ENCODE measurements around the gene MDFIC.

The MDFIC gene

GRCh38 chr7:114997487-114998404 lies 75.9 kb downstream of the MDFIC start:
- no peak for DNase-seq (ENCODE audit: low read depth in 2 of 2)

- no peak for DNase-seq (ENCODE audit: low read depth in 2 of 2)
Observed at GRCh38 chr7:115004121-115004520, 82.2 kb downstream of the MDFIC start.

DNA sequence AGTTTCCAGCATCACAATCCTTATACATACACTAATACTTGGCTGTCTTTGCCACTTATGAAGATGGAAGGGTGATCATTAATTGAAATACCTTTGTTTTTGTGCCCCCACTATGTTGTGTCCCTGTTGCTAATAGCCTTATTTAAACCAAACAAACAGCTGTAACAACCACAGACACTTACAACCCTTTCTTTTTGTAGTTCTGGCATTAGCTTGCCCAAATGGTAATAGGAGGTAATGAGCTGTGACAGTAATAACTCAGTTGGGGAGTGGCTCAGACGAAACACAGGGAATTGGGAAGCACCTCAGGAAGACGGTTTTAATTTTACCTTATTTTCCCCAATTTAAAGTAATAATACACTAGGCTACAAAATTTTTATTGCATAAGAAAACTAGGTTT lies 83.4 kb downstream of the MDFIC start:
- DNase-seq (ENCODE audit: low read depth in 2 of 2): no peak

GRCh38 chr7:115005953-115006352 lies 84.1 kb downstream of the MDFIC start:
- DNase-seq (ENCODE audit: low read depth in 2 of 2): no peak

GRCh38 chr7:115007751-115008150 lies 85.9 kb downstream of the MDFIC start:
- no peak for DNase-seq (ENCODE audit: low read depth in 2 of 2)

DNA sequence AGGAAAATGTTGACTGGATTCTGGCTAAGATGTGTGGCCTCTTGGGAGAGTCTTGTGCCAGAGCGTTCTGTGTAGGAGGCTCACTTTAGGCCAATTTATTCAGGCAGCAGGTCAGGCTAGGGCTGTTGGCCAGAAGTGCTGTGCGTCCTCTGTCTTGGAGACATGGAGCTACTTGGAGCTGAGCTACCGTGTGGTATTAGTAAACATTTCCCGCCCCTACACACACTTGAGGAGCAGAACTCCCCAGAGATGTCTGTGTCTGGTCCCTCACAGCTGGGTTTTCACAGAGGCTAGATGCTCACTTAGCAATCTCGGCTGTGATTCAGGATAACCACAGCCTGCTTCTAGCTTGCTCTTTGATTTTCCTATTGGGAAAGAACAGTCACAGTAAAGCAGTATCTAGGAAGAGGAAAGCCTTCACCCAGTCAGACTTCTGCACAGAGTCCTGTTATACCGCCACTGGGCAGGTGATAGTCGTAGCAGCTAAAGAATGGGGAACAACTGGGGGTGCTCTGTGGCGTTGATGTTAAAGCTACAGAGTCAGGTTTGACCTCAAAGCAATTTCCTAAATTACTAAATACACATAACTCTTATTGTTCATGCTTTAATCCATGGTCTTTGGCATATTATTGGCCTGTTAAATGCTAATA lies 86.7 kb downstream of the MDFIC start:
- peak in 1 of 2 experiments; percentile 20 for DNase-seq (ENCODE audit: low read depth in 2 of 2)

DNA sequence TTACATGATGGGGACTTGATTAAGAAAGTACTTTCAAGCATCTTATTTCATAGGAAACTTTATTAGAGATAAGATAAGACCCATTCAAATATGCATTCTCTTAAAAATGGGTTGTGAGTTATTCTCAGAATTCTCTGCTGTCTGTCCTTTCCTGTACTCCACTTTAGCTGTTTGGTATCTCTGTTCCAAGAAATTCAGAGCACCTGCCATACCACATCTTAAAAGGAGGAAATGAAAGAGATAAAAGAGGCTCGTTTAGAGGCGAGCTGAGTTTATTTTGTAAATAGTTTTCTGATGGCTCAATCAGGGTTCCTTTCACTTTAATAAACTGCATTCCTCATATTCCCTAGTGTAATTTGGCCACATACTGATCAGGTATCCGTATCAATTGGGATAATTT lies 87.2 kb downstream of the MDFIC start:
- DNase-seq (ENCODE audit: low read depth in 2 of 2): no peak

DNA sequence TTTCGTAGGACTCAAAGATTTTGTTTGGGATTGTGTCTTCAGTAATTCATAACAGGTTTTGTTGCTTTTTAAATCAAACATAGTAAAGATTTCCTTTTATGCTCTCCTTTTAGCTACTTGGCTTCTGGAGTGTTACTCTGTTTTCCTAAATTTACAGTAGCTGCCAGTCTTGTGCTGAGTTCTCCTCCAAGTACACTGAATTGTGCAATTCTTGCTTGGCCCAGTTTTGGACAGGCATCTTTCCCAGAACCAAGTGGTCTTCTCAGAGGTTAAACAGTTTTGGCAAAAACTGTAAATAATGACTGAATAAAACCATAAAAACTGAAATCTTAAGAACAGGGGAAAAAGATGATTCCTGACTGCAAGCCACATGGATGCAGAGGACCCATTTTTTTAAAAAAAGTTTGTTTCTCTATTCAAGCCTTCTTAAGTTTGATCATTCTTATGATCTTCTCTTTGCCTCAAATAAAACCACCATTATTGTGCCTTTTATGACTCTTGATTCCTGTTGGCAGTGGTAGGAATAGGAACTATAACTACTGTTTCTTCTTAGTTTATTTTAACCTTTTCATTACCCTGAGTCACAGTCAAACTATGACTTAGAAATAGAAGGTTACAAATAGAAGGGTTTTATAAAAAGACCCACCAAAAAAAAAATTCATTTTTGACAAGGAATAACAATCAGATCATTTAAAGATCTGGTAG lies 88.0 kb downstream of the MDFIC start:
- peak in 1 of 2 experiments; percentile 25 for DNase-seq (ENCODE audit: low read depth in 2 of 2)

DNA sequence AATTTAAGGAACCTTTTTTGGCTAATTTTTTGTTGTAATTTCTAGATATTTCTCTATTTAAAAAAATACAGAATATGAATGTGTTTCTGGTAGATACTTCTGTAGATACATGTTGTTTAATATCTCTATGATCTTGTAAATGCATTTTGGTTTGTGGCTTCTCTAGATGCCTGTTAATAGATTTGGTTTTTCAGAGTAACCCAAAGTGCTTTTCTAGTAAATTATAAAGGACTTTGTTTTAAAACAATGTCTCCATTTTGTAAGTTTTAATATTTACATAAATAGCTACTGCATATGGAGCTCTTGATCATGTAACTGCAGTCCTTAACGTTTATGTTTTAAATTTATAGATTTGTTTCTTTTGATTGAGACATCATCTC lies 88.5 kb downstream of the MDFIC start:
- DNase-seq (ENCODE audit: low read depth in 2 of 2): no peak

- no peak for DNase-seq (ENCODE audit: low read depth in 2 of 2)
Observed at GRCh38 chr7:115013886-115014285, 92.0 kb downstream of the MDFIC start.

DNA sequence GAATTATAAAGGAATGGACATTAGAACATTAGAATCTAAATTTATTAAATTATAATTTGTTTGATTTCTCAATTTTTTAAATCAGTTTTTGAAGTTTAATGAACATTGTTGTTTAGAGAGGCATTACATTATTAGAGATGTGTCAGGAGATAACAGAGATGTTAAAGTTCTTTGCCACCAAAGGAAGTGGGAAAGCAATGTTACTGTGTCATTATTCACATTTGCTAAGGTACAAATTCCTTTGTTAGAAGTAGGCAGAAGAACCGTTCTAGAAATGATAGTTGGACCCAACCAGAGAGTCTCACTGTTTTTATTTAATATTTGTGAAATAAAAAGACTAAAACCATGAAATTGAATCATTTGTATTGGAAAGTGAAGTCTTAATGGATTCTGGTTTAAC lies 92.9 kb downstream of the MDFIC start:
- DNase-seq (ENCODE audit: low read depth in 2 of 2): no peak

- peak; percentile 30 to 32 for DNase-seq (ENCODE audit: low read depth in 2 of 2)
Observed at GRCh38 chr7:115015619-115016018, 93.7 kb downstream of the MDFIC start.

DNA sequence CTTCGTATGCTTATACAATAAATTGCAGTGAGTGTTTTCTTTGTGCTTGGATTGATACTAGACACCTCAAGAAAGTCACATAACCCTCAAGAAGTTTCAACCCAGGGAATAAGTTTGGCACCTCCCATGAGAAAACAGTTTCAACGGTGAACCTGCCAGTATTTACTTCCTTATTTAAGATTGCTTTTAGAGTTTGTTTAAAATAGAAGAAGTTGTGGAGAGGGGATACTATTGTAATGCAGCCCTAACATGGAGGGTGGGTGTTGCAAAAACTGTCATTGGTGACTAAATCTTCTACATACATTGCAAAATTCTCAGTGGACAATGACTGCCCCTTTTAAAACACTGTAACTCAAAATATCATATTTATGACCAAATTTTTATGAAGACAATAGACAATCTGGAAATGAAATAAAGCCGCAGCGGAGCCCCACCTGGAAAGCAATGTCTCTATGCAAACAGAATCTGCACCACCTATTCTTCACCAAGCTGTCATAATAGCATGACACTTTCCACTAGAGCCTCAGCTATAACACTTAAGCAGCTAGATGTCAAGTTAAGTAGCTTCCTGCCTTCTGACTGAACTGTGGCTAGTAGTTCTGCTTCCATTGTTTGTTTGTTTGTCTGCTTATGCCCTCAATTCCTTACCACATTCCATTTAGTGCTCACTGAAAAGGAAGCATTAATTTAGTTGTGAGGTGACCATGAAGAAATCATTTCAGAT lies 98.2 kb downstream of the MDFIC start:
- no peak for DNase-seq (ENCODE audit: low read depth in 2 of 2)

GRCh38 chr7:115023219-115023618 lies 101.3 kb downstream of the MDFIC start:
- no peak for DNase-seq (ENCODE audit: low read depth in 2 of 2)

DNA sequence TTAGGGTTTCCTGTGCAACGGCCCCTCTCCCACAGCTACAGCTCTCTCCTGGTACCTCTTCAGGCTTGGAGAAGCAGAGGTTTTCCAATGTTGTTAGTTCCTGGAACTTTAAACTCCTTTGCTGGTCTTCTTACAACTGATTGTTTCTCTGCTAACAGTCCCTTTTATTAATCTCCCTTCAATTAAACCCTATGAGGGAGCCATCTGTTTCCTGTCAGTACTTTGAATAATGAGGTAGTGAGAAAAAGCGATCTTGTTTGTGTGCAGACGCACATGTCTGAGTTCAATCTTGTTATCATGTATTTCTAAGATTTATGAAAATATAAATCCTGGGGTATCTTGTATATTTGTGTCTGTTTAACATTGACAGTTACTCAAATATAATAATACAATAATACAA lies 102.4 kb downstream of the MDFIC start:
- no peak for DNase-seq (ENCODE audit: low read depth in 2 of 2)

DNA sequence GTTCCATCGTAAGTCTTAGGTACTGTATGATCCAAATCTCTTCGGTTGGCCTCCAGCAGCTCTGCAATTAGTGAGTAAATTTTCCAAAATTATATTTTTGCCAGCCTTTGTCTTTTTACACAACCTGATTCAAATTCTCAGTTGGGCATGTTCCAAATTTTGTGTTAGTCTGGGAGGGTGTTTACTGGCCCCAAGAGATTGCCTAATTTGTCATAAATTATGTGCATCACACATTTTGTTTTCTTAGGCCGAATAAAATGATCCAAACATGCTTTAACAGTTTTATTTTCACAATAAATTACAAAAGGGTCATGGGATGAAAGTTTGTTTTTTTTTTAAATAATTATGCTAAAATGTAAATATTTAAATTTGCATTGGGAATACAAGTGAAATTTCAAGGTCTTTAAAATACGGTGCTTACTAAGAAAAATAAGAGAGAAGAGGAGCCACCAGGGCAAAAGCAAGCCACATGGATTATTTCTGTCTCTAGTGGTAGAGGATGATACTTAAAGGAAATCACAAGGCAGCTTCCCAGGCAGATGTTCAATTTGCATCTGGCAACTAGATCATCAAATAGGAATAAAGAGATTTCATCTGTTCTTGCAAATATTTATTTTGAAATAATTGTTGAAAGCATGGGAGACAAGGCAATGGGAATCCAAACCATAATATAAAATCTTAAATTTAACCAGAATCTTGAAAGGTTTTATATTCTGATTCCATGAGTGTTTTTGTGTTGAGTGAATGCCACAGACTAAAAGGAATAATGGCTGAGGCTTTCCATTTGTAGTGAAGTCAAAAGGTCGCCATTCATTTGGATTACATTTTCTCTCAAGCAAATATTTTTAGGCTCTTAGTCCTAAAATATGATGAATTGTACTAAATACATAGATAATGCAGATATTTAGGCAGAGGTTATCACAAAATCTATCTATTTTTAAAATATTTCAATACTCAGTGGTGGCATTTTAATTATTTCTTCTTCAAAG lies 111.1 kb downstream of the MDFIC start:
- no peak for DNase-seq (ENCODE audit: low read depth in 2 of 2)

DNA sequence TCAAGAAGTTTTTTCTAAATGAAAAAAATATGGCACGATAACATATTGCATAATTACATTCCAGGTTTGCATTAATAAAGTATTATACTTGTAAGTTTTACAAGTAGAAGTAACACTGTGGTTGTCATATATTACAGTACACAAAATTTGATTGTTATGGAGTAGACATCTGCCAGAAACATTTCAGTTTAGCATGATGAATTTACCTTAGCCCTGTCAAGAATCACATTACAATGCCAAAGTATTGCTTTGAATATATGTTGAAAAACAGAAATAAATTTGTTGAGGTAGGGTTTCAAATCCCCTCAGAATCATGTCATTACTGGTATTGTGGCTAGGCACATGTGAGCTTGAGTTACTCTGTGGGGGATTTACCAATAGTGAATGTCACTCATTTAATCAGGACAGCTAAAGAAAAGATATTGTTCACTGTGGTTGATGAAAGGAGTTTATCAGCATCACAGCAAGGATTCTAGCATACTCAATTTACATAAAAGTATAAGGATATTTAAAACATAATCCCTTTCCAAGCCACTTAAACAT lies 112.1 kb downstream of the MDFIC start:
- DNase-seq (ENCODE audit: low read depth in 2 of 2): no peak

- no peak for DNase-seq (ENCODE audit: low read depth in 2 of 2)
Observed at GRCh38 chr7:115034515-115034914, 112.6 kb downstream of the MDFIC start.

DNA sequence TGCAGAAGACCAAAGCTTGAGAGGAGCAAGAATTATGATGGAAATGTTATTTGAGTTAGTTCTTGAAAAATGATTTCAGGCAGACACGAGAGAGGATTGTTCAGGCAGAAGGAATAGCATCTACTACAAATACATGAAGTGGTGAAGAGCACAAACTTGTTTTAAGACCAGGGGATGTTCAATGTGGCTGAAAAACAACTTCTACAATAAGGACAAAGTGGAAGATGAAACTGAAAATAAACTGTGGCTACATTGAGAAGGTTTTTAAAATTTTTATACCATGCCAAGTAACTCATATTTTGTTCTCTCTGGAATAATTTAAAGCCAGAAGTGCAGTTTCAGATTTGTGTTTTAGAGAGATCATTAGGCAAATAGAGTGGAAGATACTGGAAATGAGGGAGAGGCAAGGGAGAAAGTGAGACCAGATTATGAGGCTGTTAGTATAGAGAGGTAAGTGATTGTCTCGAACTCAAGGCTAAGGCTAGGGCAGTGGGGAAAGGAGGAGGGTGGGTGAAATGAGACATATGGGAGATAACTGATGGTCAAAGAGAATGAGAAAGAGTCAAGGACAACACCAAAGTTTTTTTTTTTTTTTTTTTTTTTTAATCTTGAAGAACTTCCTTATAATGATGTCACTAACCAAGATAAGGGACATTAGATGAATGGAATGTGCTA lies 115.4 kb downstream of the MDFIC start:
- DNase-seq (ENCODE audit: low read depth in 2 of 2): no peak

GRCh38 chr7:115038158-115038557 lies 116.3 kb downstream of the MDFIC start:
- DNase-seq (ENCODE audit: low read depth in 2 of 2): no peak
